Esophagus squamous epithelium (tissue), 5 donors: Measurements from ENCODE around the gene SGIP1. TPM values are rescaled to one million over a fixed set of nuclear protein-coding genes. Genes with fewer than 3 reads are reported as not detected.
"Not testable (repeated sequence)": the region's sequence is repeated elsewhere in the genome, so short reads cannot be mapped to it uniquely, and the experiment has no call there.

ENCODE experiments used
- DNase-seq: peaks from one replicate; lab custom pipeline; 2025; lab: John Stamatoyannopoulos, UW
- H3K27ac ChIP-seq, 4 donors: fragments of 200-600 bp; sonication (generic); one replicate each; pipeline ENCODE4 v1.5.1; 2016 to 2019; ENCODE audit warnings: mild to moderate bottlenecking in 1 of 4
- H3K27me3 ChIP-seq, 4 donors: fragments of 200-600 bp; sonication (generic); 1 replicate in 3 of 4; 2 replicates in 1 of 4; pipeline versions ENCODE4 v1.5.1 to v1.6.0; 2017 to 2021; ENCODE audit warnings: antibody characterized with exemption in 1 of 4
- H3K36me3 ChIP-seq, 3 donors: fragments of 200-600 bp; sonication (generic); one replicate each; pipeline ENCODE4 v1.5.1; 2016 to 2019
- H3K4me1 ChIP-seq, 3 donors: fragments of 200-600 bp; sonication (generic); one replicate each; pipeline ENCODE4 v1.5.1; 2017 to 2019
- H3K4me3 ChIP-seq, 4 donors: fragments of 200-600 bp; sonication (generic); 1 replicate in 3 of 4; 2 replicates in 1 of 4; pipeline ENCODE4 v1.5.1; 2016 to 2019; ENCODE audit warnings: mild to moderate bottlenecking in 2 of 4, moderate library complexity in 1 of 4
- H3K9me3 ChIP-seq, 3 donors: fragments of 200-600 bp; sonication (generic); one replicate each; pipeline ENCODE4 v1.5.1; 2016 to 2019
- POLR2A ChIP-seq, 4 donors: fragments of 450-650 bp; IDR thresholded peaks; one replicate each; pipeline ENCODE4 v1.6.1; 2017; ENCODE audit warnings: antibody characterized with exemption in 4 of 4, mild to moderate bottlenecking in 4 of 4, moderate library complexity in 3 of 4
- WGBS, 2 donors: methylation state at CpG; one replicate each; pipeline ENCODE4 v1.1.5; 2018; 5-methylcytosine and 5-hydroxymethylcytosine counted together
- intact Hi-C: fragments of 100-400 bp; cut with DNase I; formaldehyde crosslinking; loops from one replicate; pipeline ENCODE4 v1.15.0; 2022
- total RNA-seq, 4 donors: library from RNA; depleted of rRNA; stranded (reverse); fragments of >200 nt; gene quantifications; one replicate each; pipeline ENCODE4 v1.1.0, GENCODE V29; 2016
- TF ChIP-seq, protein P1 (sequence below), 6 experiments: fragments of 450-650 bp in 4 of 6; fragments of 200-600 bp in 2 of 6; sonication (generic) in 2 of 6; IDR thresholded peaks; one replicate each; pipeline ENCODE4 v1.5.1; 2016 to 2019; ENCODE audit warnings: antibody characterized with exemption in 6 of 6, mild to moderate bottlenecking in 4 of 6, moderate library complexity in 4 of 6
- donor health status: DM: yes; HTN: yes; CAD: no.

Gene SGIP1
- total RNA-seq, 4 donors from 2014 or later: 0.35 to 5.2 (median 2.3) TPM; not detected in 1

DNA sequence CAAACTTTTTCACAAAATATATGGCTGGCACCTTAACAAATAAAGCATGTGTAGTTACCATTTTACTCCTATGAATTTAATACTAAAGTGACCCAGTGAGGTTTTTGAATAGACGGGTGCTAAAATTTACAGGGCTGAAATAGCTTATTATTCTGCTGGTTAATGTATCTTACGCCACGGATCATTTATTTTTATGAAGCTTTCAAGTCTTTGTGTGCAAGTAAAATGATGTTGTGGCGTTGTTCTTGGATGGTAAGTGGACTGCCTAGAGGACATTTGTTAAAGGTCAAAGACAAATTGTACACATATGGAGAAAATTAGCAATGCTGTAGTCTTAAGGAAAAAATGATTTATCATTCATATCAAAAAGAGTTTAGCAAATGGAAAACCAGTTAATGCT is 244.3 kb downstream of the SGIP1 start:
- TF ChIP-seq, protein P1, sequence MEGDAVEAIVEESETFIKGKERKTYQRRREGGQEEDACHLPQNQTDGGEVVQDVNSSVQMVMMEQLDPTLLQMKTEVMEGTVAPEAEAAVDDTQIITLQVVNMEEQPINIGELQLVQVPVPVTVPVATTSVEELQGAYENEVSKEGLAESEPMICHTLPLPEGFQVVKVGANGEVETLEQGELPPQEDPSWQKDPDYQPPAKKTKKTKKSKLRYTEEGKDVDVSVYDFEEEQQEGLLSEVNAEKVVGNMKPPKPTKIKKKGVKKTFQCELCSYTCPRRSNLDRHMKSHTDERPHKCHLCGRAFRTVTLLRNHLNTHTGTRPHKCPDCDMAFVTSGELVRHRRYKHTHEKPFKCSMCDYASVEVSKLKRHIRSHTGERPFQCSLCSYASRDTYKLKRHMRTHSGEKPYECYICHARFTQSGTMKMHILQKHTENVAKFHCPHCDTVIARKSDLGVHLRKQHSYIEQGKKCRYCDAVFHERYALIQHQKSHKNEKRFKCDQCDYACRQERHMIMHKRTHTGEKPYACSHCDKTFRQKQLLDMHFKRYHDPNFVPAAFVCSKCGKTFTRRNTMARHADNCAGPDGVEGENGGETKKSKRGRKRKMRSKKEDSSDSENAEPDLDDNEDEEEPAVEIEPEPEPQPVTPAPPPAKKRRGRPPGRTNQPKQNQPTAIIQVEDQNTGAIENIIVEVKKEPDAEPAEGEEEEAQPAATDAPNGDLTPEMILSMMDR (IDR thresholded peaks at IDR 0.05): no peak
- TF ChIP-seq POLR2A (IDR thresholded peaks at IDR 0.05): no peak
- Histone ChIP-seq H3K36me3 (no peaks in the 10 kb centered on the region), H3K4me3 (no peak overlapping the region), H3K27me3 (no peaks in the 10 kb centered on the region), H3K9me3 (no peaks in the 10 kb centered on the region), H3K27ac (no peak overlapping the region), H3K4me1 (no peaks in the 10 kb centered on the region)
- intact Hi-C loops: no loop called here
- 44 to 54% methylated on average over 4 of the region's 4 CpGs for WGBS, 2 donors
- DNase-seq: no peak

DNA sequence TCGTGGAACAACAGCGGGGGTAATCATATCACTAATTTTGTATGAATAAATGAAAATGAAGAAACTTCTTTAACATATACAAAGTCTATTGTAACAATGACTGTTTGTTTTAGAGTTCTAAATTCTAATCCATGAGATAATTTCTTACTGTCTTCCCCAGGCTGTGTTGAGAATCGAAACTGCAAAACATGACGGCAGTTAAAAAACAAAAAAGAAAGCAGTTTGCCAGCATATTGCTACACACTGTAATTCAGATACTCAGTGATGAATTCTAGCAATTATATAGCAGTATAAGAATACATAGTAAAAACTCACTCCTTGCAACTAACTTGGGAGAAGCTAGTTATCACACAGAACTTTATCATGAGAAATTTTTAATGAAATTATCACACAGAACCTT is 245.0 kb downstream of the SGIP1 start:
- Histone ChIP-seq H3K36me3 (no peaks in the 10 kb centered on the region), H3K27me3 (no peaks in the 10 kb centered on the region), H3K4me3 (peak overlapping the region in 1 of 4 donors; percentile 9), H3K9me3 (no peaks in the 10 kb centered on the region), H3K4me1 (no peaks in the 10 kb centered on the region), H3K27ac (no peak overlapping the region)
- intact Hi-C loops: no loop called here
- no peak for DNase-seq
- 53 to 59% methylated on average over 4 of the region's 4 CpGs for WGBS, 2 donors
- TF ChIP-seq, protein P1 (IDR thresholded peaks at IDR 0.05): no peak
- TF ChIP-seq POLR2A (IDR thresholded peaks at IDR 0.05): no peak

DNA sequence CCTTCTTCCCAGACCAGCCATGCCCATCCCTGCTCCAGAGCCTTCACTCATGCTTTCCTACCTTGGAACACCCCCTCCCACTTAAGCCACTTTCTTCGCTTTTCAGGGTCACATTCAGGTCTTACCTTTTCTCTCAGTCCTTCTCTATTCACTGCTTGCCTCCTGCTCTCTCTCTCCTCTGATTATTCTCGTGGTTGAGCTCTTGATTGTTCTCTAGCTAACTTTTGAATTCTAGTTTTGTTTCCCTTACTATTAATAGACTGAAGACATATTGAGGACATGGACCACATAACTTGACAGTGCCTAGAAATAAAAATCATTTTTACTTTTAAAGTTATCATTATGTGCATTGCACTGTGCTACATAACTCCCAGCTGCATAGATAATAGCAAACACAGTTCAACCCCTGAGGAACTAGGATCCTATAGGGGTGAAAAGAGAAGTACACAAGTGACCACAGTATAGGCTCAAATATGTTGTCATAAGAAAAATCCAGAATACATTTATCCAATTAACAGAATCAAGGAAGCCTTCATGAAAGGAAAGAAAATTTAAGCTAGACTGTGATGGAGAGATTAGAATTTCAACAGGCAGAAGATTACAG is 245.6 kb downstream of the SGIP1 start:
- no peak for DNase-seq
- H3K27me3 ChIP-seq: no peaks in the 10 kb centered on the region
- TF ChIP-seq, protein P1 (IDR thresholded peaks at IDR 0.05): no peak
- TF ChIP-seq POLR2A (IDR thresholded peaks at IDR 0.05): no peak
- H3K27ac ChIP-seq: no peak overlapping the region
- no peaks in the 10 kb centered on the region for H3K9me3 ChIP-seq
- no peaks in the 10 kb centered on the region for H3K36me3 ChIP-seq
- no peak overlapping the region for H3K4me3 ChIP-seq
- 66 to 67% methylated on average over 2 of the region's 2 CpGs for WGBS, 2 donors
- intact Hi-C loops: no loop called here
- H3K4me1 ChIP-seq: no peaks in the 10 kb centered on the region

DNA sequence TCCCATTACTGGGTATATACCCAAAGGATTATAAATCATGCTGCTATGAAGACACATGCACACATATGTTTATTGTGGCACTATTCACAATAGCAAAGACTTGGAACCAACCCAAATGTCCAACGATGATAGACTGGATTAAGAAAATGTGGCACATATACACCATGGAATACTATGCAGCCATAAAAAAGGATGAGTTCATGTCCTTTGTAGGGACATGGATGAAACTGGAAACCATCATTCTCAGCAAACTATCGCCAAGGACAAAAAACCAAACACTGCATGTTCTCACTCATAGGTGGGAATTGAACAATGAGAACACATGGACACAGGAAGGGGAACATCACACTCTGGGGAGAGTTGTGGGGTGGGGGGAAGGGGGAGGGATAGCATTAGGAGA is 251.8 kb downstream of the SGIP1 start:
- DNase-seq, H3K27ac ChIP-seq: not testable (repeated sequence)
- 83 to 86% methylated on average over 1 to 2 of the region's 2 CpGs for WGBS, 2 donors

DNA sequence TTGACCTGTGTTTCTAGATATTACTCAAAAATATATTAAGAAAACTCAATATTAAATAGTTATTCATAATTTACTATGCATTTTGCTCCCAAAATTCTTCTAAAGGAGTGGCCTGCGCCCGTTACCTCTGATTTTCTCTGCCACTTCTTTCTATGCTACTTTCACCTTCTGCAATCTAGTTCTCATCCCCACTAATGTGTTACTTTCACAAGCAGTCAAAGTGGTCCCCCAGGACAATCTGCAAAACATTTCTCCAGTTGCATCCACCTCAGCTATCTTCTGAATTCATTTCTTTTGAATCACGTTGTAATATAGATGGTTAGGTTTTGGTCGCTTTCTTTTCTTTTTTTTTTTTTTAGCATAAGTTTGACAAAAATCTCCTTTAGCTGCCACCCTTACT is 253.7 kb downstream of the SGIP1 start:
- TF ChIP-seq, protein P1 (IDR thresholded peaks at IDR 0.05): no peak
- TF ChIP-seq POLR2A (IDR thresholded peaks at IDR 0.05): no peak
- no peaks in the 10 kb centered on the region for H3K36me3 ChIP-seq
- H3K4me3 ChIP-seq: no peak overlapping the region
- no peaks in the 10 kb centered on the region for H3K27me3 ChIP-seq
- intact Hi-C loops: no loop called here
- H3K27ac ChIP-seq: no peak overlapping the region
- 73 to 88% methylated on average over 4 of the region's 4 CpGs for WGBS, 2 donors
- no peaks in the 10 kb centered on the region for H3K9me3 ChIP-seq
- H3K4me1 ChIP-seq: peaks cover 0 to 6% (median 0%) of the 10 kb centered on the region in 3 donors
- DNase-seq: no peak

More for the DNA sequence above, 251.8 kb downstream of the SGIP1 start:
- intact Hi-C loops, H3K27me3 ChIP-seq, H3K9me3 ChIP-seq, H3K36me3 ChIP-seq, H3K4me1 ChIP-seq, H3K4me3 ChIP-seq: not testable (repeated sequence)
